HAP-1 (cell line): ENCODE results near the gene ANKLE2.

Experiments used
- DNase-seq, 2 experiments: peaks; one replicate each; pipeline ENCODE4 v3.0.0-alpha.2; 2016 to 2020; ENCODE audit warnings: low spot score in 2 of 2
- H3K27me3 ChIP-seq: fragments of 250-450 bp; sonication (Bioruptor Pico); 2 replicates; pipeline ENCODE4 v1.5.1; 2020; ENCODE audit warnings: low read depth, mild to moderate bottlenecking, moderate library complexity
- H3K36me3 ChIP-seq: fragments of 250-450 bp; sonication (Bioruptor Pico); replicated peaks from 2 replicates; pipeline ENCODE4 v1.5.1; 2020; ENCODE audit warnings: mild to moderate bottlenecking
- H3K4me1 ChIP-seq: fragments of 250-450 bp; sonication (Bioruptor Pico); 2 replicates; pipeline ENCODE4 v1.5.1; 2020; ENCODE audit warnings: mild to moderate bottlenecking
- H3K4me3 ChIP-seq: fragments of 250-450 bp; sonication (Bioruptor Pico); 2 replicates; pipeline ENCODE4 v1.5.1; 2020; ENCODE audit warnings: mild to moderate bottlenecking, moderate library complexity
- H3K9me3 ChIP-seq: fragments of 250-450 bp; sonication (Bioruptor Pico); 2 replicates; pipeline ENCODE4 v1.5.1; 2020; ENCODE audit warnings: mild to moderate bottlenecking, moderate library complexity
- in situ Hi-C: fragments of 300-500 bp; cut with MboI; formaldehyde crosslinking; loops from 3 replicates; pipeline ENCODE4 v1.14.3; 2020; ENCODE audit warnings: low sequenced_read_pairs, inconsistent platforms, mixed read lengths

Gene ANKLE2

DNA sequence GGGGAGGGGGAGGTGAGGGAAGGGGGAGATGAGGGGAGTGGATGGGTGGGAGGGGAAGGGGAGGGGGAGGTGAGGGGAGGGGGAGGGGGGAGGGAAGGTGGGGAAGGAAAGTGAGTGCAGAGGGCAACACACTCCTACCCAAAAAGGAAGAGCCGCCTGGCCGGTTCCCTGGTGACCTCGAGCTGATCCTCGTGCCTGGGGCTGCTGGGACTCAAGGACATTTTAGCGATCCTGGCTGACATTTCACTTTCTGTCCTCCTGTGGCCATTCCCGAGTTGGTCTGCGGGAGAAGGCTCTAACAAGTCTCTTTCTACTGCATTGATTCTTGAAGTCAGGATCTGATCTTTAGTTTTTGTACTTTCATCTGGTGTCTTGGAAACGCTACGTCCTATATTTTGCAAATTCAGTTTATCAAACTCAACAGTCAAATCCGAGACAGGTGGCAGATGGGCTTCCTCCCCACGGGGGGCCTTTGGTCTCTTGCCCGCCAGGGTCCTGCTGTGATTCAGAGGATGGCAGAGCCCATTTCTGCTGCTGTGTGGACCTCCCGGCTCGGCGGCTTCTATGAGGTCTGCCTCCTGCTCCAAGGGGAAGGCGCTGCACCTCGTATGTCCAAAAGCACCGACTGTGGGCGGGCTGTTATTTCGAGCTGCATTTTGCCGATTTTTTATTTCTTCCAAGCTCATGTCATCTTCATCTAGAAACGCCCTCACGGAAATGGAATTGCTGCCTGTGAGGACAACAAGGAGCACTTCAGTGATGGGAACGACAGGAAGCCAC is 31.9 kb downstream of the ANKLE2 start:
- no peaks in the 10 kb centered on the region; the same call in 1 of the 2 replicates for H3K9me3 ChIP-seq
- no peak for DNase-seq
- in situ Hi-C loops: no loop called here
- H3K4me1 ChIP-seq: no peaks in the 10 kb centered on the region
- peaks cover 73% of the 10 kb centered on the region for H3K36me3 ChIP-seq
- no peaks in the 10 kb centered on the region for H3K27me3 ChIP-seq
- no peak overlapping the region for H3K4me3 ChIP-seq

DNA sequence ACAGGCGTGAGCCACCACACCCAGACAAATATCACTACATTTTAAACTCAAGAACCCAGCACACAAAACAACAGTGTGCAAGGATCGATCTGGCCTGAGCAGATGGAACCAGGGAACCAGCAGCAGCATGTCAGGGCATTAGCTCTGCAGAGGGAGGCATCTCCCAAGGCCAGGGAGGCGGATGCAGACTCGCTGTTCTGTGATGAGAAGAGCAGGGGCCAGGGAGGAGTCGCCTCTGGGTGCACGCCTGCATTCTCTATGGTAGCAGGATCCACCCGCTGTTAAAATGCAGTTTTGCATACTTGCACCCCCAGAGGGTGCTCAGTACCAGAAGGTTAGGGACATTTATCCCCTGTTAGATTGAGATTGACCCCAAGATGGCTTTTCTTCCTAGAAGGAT is 33.1 kb downstream of the ANKLE2 start:
- in situ Hi-C loops: no loop called here
- H3K4me1 ChIP-seq: no peaks in the 10 kb centered on the region
- no peaks in the 10 kb centered on the region; the same call in 1 of the 2 replicates for H3K9me3 ChIP-seq
- peaks cover 74% of the 10 kb centered on the region for H3K36me3 ChIP-seq
- no peak for DNase-seq
- H3K4me3 ChIP-seq: no peak overlapping the region
- H3K27me3 ChIP-seq: no peaks in the 10 kb centered on the region

DNA sequence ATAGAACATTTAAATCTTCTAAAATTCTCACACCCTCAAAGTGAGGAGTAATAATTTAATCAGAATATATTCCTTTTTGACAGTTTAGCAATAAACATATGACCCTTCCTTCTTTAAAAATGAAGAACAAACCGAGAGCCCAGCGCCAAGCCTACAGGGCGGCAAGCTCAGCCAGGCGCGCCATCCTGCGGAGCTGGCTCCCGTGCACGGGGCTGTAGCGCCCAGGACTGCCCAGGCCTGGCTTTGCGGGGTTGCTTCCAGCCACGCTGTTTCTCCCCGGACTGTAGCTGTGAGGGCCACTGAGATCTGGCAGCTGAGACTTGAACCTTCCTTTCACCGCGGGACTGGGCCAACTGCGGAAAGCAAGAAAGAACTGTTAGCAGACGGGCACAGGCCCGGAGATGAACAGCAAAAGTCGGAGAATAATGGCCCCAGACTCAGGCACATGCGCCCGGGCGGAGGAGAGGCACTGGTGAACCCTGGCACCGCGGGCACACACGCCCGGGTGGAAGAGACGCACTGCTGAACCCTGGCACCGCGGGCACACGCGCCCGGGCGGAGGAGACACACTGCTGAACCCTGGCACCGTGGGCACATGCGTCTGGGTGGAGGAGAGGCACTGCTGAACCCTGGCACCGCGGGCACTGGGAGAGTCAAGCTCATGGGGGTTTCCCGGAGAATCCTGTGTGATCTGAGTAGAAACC is 34.4 kb downstream of the ANKLE2 start:
- in situ Hi-C loops: no loop called here
- no peaks in the 10 kb centered on the region for H3K27me3 ChIP-seq
- H3K4me3 ChIP-seq: no peak overlapping the region
- H3K9me3 ChIP-seq: no peaks in the 10 kb centered on the region; the same call in 1 of the 2 replicates
- peaks cover 85% of the 10 kb centered on the region for H3K36me3 ChIP-seq
- no peaks in the 10 kb centered on the region for H3K4me1 ChIP-seq
- DNase-seq: no peak

DNA sequence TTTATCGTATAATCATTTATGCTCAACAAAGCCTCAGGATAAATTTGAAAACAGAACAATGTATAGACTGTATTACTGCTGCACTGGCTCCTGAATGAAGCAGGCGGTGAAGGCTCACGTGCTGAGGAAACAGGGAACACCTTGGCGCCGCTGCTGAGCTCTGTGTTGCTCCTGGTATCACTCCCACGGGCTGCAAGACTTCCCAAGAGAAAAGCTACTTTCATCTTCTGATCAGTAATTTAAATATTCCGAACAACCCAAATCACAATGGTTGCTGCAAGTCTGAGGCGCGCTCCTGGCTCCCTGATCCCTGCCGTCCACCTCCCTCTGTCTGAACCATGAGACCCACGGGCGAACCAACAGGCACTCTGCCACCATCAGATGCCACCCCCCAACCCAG is 35.2 kb downstream of the ANKLE2 start:
- no peak overlapping the region for H3K4me3 ChIP-seq
- in situ Hi-C loops: no loop called here
- no peak for DNase-seq
- H3K36me3 ChIP-seq: peaks cover 88% of the 10 kb centered on the region
- H3K9me3 ChIP-seq: no peaks in the 10 kb centered on the region; the same call in 1 of the 2 replicates
- H3K4me1 ChIP-seq: no peaks in the 10 kb centered on the region
- no peaks in the 10 kb centered on the region for H3K27me3 ChIP-seq

DNA sequence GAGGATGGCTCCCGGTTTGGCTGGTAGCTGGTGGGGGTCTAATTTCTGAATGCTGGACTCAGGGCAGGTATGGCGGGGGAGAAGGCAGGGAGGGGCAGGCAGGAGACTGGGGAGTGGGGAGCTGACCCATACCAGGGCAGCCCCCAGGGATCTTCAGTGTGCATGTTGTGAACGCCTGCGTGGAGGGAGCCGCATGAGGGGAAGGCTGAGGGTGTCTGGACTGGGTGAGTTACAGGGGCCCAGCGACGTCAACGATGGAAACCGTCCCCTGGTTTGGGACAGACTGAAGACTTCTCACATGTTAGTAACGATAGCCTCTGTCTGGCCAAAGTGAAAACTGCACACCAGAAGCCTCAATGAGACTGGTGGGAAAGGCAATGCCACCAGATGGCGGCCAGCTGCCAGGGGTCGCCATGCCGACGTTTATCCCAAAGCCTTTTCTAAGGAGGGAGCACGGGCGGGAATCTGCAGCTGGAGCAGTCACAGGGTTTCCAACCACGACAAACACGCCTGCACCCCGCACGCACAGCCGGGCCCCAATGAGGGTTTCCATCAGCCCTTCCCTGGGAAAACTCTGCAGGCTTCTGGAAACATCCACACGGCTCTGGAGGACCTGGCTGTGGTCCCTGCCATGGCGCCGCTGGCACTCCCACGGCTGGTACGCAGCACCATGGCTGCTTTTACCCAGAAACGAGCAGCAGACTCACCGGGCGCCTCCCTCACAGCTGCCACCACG is 37.0 kb downstream of the ANKLE2 start:
- Histone ChIP-seq H3K36me3 (peaks cover 89% of the 10 kb centered on the region), H3K9me3 (no peaks in the 10 kb centered on the region; the same call in 1 of the 2 replicates), H3K27me3 (no peaks in the 10 kb centered on the region), H3K4me1 (no peaks in the 10 kb centered on the region), H3K4me3 (no peak overlapping the region)
- in situ Hi-C loops: no loop called here
- no peak for DNase-seq

DNA sequence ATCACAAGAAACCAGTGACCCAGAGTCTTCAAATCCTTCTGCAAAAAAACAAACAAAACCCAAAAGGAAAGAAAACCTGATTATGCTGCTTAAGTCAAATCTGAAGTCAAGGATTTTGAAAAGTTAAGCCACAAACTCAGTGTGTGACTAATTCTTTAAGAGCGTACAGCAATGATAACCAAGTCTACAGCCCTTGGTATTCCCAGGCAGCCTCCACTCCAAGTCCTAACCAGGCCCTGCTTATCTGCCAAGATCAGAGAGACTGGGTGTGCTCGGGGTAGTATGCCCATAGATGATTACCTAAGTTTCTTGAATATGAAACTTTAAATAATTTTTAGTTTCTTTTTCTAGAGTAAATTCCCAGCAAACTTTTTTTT is 37.9 kb downstream of the ANKLE2 start:
- DNase-seq: no peak
- no peaks in the 10 kb centered on the region for H3K27me3 ChIP-seq
- peaks cover 94% of the 10 kb centered on the region for H3K36me3 ChIP-seq
- H3K4me1 ChIP-seq: no peaks in the 10 kb centered on the region
- H3K4me3 ChIP-seq: no peak overlapping the region
- in situ Hi-C loops: no loop called here
- H3K9me3 ChIP-seq: no peaks in the 10 kb centered on the region

DNA sequence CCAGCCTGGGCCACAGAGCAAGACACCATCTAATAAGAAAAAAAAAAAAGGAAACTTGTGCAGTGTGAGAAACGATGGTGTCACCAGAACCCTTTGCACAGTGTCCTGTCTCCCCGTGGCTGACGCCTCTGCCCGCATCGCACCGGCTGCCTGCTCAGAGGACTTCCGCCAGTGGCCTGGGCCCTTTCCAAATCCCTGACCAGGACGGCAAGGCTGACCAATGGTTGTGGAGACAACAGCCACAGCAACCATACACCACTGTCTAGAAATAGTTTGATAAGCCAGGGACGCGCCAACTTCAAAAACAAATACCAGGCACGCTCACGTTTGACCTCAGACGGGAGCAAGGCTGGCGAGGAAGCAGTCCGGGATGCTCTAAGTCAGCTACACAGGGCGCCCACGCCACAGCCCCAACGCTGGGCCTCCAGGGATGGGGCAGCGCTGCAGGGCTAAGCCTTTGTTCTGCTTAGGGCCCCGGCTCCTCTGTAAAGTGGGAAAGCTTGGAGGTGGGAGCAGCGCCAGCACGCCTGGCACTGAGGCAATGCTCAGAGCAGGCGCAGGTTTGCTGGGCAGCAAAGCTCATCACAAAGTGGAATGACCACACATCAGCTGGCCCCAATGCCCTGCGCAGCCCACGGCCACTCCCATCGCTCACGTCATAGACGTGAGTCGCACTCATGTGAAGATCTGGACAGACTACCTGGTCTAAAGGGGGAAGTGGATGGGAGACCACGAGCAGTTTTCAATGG is 38.4 kb downstream of the ANKLE2 start:
- H3K4me1 ChIP-seq: no peaks in the 10 kb centered on the region
- no peak overlapping the region for H3K4me3 ChIP-seq
- H3K27me3 ChIP-seq: no peaks in the 10 kb centered on the region
- H3K36me3 ChIP-seq: peaks cover 90% of the 10 kb centered on the region
- in situ Hi-C loops: no loop called here
- DNase-seq: no peak
- no peaks in the 10 kb centered on the region for H3K9me3 ChIP-seq

DNA sequence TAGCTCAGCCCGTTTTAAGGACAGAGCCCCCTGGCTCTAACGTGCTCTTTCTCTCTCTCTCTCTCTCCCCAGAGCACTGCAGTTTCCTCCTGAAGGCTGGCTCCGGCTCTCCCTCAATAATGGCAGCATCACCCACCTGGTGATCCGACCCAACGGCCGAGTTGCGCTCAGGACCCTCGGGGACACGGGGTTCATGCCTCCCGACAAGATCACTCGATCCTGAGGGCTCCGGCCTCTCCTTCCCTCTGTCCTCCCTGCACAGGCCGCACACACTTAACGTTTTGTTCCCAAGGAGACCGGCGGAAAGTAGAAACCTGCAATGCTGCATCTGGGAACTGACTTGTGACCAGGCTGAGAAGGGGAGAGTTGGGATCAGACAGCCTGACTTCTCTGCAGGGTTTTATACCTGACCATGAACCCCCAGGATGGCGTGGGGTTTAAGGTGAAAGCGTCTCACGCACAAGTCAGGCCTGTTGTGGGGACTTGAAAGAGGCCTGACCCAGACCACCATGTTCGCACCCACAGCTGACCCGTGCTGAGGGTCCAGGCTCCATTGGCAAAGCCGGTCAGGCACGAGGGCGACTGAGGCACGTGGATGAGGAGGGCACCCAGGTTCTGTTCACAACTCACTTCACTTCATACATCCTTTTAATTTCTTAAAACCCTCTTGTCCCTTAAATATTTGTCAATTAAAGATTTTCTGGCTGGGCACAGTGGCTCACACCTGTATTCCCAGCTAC is 40.9 kb downstream of the ANKLE2 start:
- DNase-seq: no peak

DNA sequence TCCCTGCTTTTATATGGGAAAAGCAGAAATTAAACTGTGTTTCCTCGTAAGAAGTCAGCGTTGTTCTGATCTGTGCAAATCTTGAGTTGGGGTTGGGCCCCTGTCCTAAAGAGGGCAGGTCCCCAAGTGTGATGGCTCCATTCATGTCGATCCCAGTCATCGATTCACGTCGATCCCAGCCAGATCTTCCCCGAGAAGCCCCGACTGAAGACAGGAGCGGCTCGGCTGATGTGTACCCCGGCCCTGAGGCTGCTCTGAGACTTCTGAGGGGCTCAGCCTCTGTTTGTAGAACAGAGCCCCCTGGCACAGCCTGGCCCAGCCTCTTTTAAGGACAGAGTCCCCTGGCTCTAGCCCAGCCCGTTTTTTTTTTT is 41.7 kb downstream of the ANKLE2 start:
- Histone ChIP-seq H3K4me3 (no peak overlapping the region), H3K36me3 (peaks cover 86% of the 10 kb centered on the region), H3K4me1 (no peaks in the 10 kb centered on the region), H3K27me3 (no peaks in the 10 kb centered on the region), H3K9me3 (no peaks in the 10 kb centered on the region)
- in situ Hi-C loops: loop anchor here (5.0 kb wide), 1 partner anchor 32 kb away; no protein-coding TSS in a partner anchor
- DNase-seq: no peak

More for the DNA sequence above, 40.9 kb downstream of the ANKLE2 start:
- in situ Hi-C loops: no loop called here
- Histone ChIP-seq H3K36me3 (peaks cover 86% of the 10 kb centered on the region), H3K27me3 (no peaks in the 10 kb centered on the region), H3K4me3 (no peak overlapping the region), H3K9me3 (no peaks in the 10 kb centered on the region), H3K4me1 (no peaks in the 10 kb centered on the region)

DNA sequence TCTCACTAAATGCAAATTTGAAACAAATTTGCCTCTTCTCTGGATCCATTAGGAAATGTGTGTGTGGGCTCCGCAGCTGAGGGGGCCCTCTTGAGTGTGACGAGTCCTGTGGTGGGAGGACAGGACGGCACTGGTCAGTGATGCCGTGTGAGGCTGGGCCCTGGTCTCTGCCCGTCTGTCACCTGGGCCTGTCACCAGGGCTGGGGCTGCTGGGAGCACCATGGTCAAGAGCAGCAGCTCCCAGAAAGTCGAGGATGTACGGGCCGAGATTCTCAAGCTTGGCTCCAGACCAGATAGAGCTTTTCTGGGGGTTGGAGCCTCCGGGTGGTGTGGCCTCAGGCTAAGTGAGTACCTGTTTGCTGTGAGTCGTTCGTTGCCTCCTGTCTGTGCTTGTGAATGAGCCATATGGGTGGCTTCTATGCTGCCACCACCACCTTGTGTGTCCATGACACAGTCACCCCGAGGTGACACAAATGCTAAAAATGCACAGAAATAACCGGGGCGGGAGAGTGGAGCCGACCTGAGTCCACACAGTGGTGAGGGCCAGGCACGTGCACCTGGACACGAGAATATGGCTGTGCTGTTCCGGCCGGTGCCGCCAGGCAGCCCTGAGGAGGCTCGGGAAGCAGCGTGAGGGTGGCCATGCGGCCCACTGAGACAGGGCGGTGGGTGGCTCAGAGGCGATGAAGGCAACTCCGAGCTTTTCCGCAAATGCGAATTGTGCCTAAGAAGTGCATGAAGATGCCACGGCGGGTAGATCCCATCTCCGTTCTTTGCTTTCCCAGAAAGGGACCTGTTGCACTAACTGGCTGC is 42.3 kb downstream of the ANKLE2 start:
- Histone ChIP-seq H3K36me3 (peaks cover 86% of the 10 kb centered on the region), H3K4me3 (no peak overlapping the region), H3K27me3 (no peaks in the 10 kb centered on the region), H3K4me1 (no peaks in the 10 kb centered on the region), H3K9me3 (no peaks in the 10 kb centered on the region)
- DNase-seq: no peak
- in situ Hi-C loops: loop anchor here (5.0 kb wide), 1 partner anchor 33 kb away; no protein-coding TSS in a partner anchor

DNA sequence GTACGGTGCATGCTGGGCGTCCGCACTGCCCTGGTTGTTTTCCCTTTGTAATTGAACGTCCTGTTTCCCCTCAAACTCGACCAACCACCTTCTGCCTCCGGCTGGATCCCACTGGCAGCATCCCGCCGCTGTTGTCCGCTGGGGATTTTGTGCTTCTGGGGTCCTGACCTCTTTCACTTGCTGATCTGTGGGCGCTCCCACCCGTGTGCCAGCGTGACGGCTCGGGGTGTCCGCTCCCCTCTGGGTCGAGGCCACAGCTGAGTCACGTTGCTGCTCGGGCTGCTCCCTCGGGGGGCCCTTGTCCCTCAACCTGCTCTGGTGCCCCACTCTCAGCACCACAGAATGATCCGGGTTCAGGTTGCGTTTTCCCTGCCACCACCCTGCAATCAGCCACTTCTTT is 43.0 kb downstream of the ANKLE2 start:
- no peak for DNase-seq
- no peaks in the 10 kb centered on the region for H3K9me3 ChIP-seq
- no peaks in the 10 kb centered on the region for H3K4me1 ChIP-seq
- no peak overlapping the region for H3K4me3 ChIP-seq
- no peaks in the 10 kb centered on the region for H3K27me3 ChIP-seq
- in situ Hi-C loops: loop anchor here (5.0 kb wide), 1 partner anchor 34 kb away; no protein-coding TSS in a partner anchor
- H3K36me3 ChIP-seq: peaks cover 85% of the 10 kb centered on the region
